IPS-20b (cell line): ENCODE results near the gene NBEAL2.
"Not testable (repeated sequence)": the region's sequence is repeated elsewhere in the genome, so short reads cannot be mapped to it uniquely, and the experiment has no call there.

Source experiments
- H3K27ac ChIP-seq: one replicate; pipeline ENCODE4 v1.5.1; 2013; ENCODE audit warnings: low read length
- H3K27me3 ChIP-seq: 2 replicates; pipeline ENCODE4 v1.6.1; 2013; ENCODE audit warnings: mild to moderate bottlenecking, low read length, inconsistent platforms; ENCODE audit not compliant: insufficient read depth
- H3K36me3 ChIP-seq: 2 replicates; pipeline ENCODE4 v1.6.1; 2013; ENCODE audit warnings: low read depth, mild to moderate bottlenecking, inconsistent platforms, low read length, moderate library complexity; ENCODE audit not compliant: insufficient read depth
- H3K4me1 ChIP-seq: 2 replicates; pipeline ENCODE4 v1.6.1; 2013; ENCODE audit warnings: mild to moderate bottlenecking, control low read depth, inconsistent platforms, low read length, moderate library complexity; ENCODE audit not compliant: insufficient read depth
- H3K4me3 ChIP-seq: 2 replicates; pipeline ENCODE4 v1.5.1; 2013; ENCODE audit warnings: mild to moderate bottlenecking, low read length, inconsistent platforms
- H3K9ac ChIP-seq: 2 replicates; pipeline ENCODE4 v1.6.1; 2013; ENCODE audit warnings: low read depth, mild to moderate bottlenecking, inconsistent platforms, low read length, moderate library complexity
- H3K9me3 ChIP-seq: 2 replicates; pipeline ENCODE4 v1.6.1; 2013; ENCODE audit warnings: mild to moderate bottlenecking, low read depth, low read length, inconsistent platforms; ENCODE audit not compliant: insufficient read depth

NBEAL2 gene

DNA sequence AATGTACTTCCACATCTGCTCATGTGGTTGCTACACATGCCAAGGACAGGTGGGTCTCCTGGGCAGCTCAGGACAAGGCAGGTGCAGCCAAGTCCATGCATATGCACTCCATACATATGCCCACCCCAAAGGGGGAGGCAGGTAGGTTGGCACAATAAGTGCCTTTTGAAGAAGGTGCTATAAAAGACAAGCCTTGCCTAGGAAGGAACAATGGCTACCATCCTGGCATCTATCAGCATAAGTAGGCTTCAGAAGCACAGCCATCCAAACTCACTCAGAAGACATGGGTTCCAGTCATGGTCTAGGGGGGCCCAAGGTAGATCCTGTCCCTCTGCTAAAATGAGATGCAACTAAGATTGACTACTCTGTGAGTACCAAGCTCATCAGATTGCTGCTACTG is 34.6 kb downstream of the NBEAL2 start:
- Histone ChIP-seq H3K27ac (no peak overlapping the region), H3K27me3 (no peaks in the 10 kb centered on the region), H3K36me3 (peaks cover 34% of the 10 kb centered on the region), H3K4me3 (no peak overlapping the region), H3K4me1 (peaks cover 13% of the 10 kb centered on the region), H3K9ac (no peak overlapping the region), H3K9me3 (no peaks in the 10 kb centered on the region)

DNA sequence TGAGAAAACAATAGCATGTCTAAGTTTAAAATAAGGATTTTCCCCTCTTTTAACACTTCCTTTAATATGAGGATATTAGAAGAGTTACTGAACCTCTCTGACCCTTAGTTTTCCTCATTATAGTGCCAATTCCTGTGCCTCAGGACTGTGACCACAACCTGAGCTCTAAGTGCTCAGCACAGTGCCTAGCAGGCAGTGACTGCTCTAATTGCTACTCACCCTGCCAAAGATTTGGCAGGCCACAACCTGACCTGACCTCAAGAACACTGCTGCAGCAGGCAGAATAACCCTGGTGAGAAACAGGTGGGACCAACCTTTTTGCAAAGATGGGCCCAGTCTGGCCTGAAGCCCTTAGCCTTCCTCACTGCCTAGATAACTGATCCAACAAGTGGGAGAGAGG is 35.7 kb downstream of the NBEAL2 start:
- H3K27me3 ChIP-seq: no peaks in the 10 kb centered on the region
- H3K4me3 ChIP-seq: no peak overlapping the region
- H3K9ac ChIP-seq: no peak overlapping the region
- no peaks in the 10 kb centered on the region for H3K9me3 ChIP-seq
- peaks cover 45% of the 10 kb centered on the region for H3K36me3 ChIP-seq
- H3K27ac ChIP-seq: no peak overlapping the region
- H3K4me1 ChIP-seq: peaks cover 11% of the 10 kb centered on the region

DNA sequence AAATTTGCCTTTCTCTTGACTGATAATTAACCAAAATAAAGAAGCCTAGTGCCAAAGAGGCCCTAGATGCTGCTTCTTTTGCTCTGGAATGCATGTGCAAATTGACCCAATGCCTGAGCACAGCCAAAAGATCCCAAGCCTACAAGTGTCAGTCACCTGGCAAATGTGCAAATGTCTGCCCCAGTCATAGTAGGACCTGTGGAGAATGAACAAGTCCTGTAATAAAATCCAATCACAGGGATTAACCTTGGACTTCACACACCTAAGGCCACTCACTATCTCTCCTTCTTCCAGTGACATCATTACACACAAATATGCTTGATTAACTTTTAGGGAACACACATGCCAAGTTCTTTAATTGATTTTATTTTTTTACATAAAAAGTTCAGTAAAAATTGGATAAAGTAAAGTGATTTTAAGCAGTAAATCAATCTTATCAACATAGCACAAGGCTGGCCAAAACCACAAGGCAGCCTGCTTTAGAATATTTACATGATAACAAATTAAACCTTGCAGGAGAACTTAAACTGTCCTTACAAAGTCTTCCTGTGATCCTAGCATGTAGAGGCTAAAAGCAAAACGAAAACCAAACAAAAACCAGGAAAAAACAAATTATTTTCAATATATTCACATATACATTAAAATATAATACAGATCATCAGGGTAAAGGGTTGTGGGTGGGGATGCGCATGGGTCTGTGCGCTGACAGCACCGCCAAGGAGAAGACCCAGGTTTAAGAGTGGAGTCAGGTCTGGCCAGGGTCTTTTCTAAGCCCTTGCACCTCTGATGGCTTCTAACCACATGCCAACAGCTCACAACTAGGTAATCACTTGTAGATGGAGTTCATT is 36.8 kb downstream of the NBEAL2 start:
- Histone ChIP-seq H3K27ac (no peak overlapping the region), H3K9ac (no peak overlapping the region), H3K36me3 (peaks cover 51% of the 10 kb centered on the region), H3K27me3 (no peaks in the 10 kb centered on the region), H3K9me3 (no peaks in the 10 kb centered on the region), H3K4me3 (no peak overlapping the region), H3K4me1 (peaks cover 6% of the 10 kb centered on the region)

DNA sequence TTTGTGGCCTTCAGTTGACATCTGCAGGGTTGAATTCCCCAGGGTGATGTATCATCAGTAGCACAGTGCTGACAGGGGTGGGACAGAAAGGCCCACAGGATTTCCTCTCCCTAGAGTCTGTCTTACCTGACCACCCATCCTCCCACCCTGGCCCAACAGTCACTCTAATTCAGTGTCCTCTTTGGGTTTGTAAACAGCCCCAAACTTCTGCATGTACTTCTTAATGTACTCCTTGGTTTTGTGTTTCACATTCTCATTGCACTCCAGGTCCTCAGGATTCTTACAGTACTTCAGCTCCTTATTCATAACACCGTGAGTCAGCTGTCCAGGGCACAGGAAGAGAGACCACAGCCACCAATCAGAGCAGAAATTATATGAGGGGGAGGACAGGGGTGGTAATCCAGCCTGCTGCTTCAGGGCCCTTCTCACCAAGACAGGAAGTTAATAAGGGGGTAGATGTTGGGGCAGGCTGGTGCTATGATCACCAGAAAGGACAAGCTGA is 37.5 kb downstream of the NBEAL2 start:
- H3K4me1 ChIP-seq: peaks cover 6% of the 10 kb centered on the region
- peaks cover 51% of the 10 kb centered on the region for H3K36me3 ChIP-seq
- H3K9ac ChIP-seq: no peak overlapping the region
- H3K4me3 ChIP-seq: no peak overlapping the region
- no peaks in the 10 kb centered on the region for H3K9me3 ChIP-seq
- H3K27me3 ChIP-seq: no peaks in the 10 kb centered on the region
- H3K27ac ChIP-seq: no peak overlapping the region

DNA sequence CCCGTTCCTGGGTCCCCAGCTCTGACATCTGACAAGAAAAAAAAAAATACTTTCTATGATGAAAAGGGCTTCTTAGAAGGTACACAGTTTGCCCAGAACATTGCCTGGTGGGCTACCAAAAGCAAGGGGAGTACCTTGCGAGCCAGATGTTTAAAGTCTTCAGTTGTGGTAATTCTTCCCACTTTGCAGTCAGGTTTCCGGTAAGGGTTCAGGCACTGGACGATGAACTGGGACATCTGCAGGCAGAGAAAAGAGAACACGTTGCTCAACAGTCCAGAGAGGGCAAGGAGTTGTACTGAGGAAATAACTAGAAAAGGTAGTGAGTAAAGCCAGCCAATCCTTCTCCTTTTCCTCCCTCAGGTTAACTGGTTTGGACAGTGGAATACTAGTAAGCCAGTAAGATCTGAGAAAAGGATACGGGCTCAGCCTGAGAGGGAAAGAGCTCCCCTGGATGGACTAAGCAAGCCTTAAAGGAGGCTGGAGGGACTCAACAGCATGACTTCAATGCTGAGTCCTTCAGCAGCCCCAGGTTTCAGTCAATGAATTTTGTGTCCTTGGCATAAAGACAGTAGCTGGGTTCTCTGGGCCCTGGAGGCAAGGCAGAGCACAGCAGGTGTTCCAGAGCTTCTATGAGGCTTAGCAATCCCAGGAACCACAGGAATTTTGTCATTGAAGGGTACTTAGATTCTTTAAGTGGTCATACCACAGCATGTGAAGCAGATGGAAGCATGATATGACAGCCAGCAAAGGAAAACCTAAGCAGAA is 38.2 kb downstream of the NBEAL2 start:
- H3K36me3 ChIP-seq: peaks cover 51% of the 10 kb centered on the region
- H3K9ac ChIP-seq: no peak overlapping the region
- H3K4me3 ChIP-seq: no peak overlapping the region
- H3K9me3 ChIP-seq: no peaks in the 10 kb centered on the region
- H3K4me1 ChIP-seq: peaks cover 6% of the 10 kb centered on the region
- H3K27ac ChIP-seq: no peak overlapping the region
- H3K27me3 ChIP-seq: no peaks in the 10 kb centered on the region

DNA sequence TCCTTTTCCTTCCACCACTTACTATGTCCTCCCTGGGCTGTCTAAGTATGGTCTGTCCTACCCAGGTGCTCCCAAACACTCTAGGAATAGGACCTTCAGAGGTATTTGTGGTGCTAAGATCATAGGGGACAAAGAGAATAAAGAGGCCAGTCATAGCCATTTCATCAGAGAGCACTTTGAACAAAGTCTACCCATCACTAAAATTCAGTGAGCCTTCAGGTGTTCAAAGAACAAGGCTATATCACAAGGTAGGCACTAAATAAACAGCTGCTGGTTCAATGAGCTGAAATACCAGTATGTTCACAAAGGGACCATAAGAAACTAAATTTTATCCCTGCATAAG is 38.8 kb downstream of the NBEAL2 start:
- Histone ChIP-seq H3K4me1 (peaks cover 6% of the 10 kb centered on the region), H3K27me3 (no peaks in the 10 kb centered on the region), H3K27ac (no peak overlapping the region), H3K4me3 (no peak overlapping the region), H3K36me3 (peaks cover 51% of the 10 kb centered on the region), H3K9me3 (no peaks in the 10 kb centered on the region), H3K9ac (no peak overlapping the region)

DNA sequence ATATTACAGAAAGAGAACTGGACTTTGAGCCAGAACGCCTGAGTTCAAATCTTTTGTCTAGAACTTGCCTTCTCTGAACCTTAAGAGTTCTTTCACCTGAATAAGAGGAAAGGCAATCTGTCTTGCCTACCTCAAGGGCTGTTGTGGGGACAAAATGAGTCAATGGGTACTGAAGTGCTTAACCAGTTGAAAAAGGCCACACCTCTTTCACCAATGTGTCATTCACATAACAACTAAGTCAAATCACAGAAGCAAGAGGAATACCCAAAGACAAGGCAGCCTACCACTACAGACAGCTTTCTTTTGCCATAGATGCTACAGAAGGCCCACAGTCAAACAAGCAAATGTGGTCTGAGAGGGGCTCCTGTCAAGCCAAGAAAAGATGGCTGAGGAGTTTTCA is 39.7 kb downstream of the NBEAL2 start:
- H3K27ac ChIP-seq: no peak overlapping the region
- no peak overlapping the region for H3K9ac ChIP-seq
- peaks cover 51% of the 10 kb centered on the region for H3K36me3 ChIP-seq
- H3K4me1 ChIP-seq: peaks cover 6% of the 10 kb centered on the region
- H3K27me3 ChIP-seq: no peaks in the 10 kb centered on the region
- no peaks in the 10 kb centered on the region for H3K9me3 ChIP-seq
- H3K4me3 ChIP-seq: no peak overlapping the region

DNA sequence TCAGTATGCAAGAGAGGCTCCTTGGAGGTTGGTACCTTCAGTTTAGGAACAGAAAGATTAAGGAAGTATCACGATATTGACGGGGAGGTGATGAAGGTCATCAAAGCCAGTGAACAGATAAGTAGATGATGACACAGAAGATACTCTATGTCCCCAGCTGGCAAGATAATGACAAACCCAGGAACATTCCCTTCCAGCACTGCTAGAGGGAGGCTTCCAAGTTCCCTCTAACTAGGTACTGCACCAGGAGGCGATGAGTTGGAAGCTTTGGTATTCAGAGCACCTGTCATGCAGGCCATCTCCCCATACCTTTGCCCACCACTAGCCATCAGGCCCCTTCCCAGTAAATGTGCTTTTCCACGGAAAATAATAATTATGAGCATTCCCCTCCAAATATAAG is 40.8 kb downstream of the NBEAL2 start:
- no peak overlapping the region for H3K4me3 ChIP-seq
- peaks cover 47% of the 10 kb centered on the region for H3K36me3 ChIP-seq
- H3K9ac ChIP-seq: no peak overlapping the region
- H3K27me3 ChIP-seq: no peaks in the 10 kb centered on the region
- no peaks in the 10 kb centered on the region for H3K9me3 ChIP-seq
- peaks cover 8% of the 10 kb centered on the region for H3K4me1 ChIP-seq
- no peak overlapping the region for H3K27ac ChIP-seq

DNA sequence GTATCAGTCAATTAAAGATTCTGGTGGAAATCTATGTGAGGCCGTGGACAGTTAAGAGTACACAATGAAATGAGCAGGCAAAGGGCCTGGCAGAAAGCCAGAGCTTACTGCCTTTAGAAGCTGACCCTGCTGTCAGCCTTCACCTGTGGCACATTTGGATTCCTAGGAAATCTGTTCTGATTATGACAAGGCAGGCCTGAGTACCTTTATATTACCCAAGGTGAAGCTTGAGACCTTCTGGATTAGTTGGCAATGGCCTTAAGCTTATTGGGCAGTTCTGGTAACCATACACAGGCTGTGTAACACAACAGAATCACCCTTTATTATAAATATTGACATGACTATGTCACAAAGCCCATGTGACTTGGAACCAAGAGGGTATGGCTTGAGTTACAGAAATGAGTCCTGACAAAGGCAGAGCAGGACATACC is 43.2 kb downstream of the NBEAL2 start:
- peaks cover 4% of the 10 kb centered on the region for H3K4me1 ChIP-seq
- no peak overlapping the region for H3K9ac ChIP-seq
- H3K4me3 ChIP-seq: no peak overlapping the region
- H3K36me3 ChIP-seq: peaks cover 31% of the 10 kb centered on the region
- no peak overlapping the region for H3K27ac ChIP-seq
- no peaks in the 10 kb centered on the region for H3K27me3 ChIP-seq
- H3K9me3 ChIP-seq: no peaks in the 10 kb centered on the region

DNA sequence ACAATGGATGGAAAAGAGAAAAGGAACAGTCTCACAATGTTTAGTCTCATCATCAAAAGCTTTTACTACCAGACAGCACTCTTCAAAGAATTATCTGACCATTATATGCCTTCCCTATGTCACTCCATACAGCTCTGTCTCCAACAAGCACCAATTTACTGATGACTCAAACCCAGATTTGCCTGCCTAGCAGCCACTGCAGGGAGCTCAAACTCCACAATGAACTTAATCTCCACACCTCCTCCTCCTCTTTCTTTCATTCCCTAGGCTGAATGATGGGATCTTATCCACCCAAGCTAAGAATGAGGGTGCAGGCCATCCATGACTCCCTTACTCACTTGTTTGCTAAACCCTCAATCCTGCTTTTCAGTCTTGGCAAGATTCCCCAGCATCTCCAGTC is 45.5 kb downstream of the NBEAL2 start:
- no peak overlapping the region for H3K9ac ChIP-seq
- no peak overlapping the region for H3K4me3 ChIP-seq
- peaks cover 13% of the 10 kb centered on the region for H3K36me3 ChIP-seq
- no peaks in the 10 kb centered on the region for H3K9me3 ChIP-seq
- no peak overlapping the region for H3K27ac ChIP-seq
- peaks cover 4% of the 10 kb centered on the region for H3K4me1 ChIP-seq
- H3K27me3 ChIP-seq: no peaks in the 10 kb centered on the region

DNA sequence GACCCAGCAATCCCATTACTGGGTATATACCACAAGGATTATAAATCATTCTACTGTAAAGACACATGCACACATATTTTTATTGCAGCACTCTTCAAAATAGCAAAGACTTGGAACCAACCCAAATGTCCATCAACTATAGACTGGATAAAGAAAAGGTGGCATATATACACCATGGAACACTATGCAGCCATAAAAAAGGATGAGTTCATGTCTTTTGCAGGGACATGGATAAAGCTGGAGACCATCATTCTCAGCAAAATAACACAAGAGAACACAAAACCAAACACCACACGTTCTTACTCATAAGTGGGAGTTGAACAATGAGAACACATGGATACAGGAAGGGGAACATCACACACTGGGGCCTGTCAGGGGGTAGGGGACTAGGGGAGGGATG is 47.0 kb downstream of the NBEAL2 start:
- H3K4me1 ChIP-seq, H3K4me3 ChIP-seq, H3K9me3 ChIP-seq, H3K9ac ChIP-seq, H3K36me3 ChIP-seq, H3K27me3 ChIP-seq, H3K27ac ChIP-seq: not testable (repeated sequence)

DNA sequence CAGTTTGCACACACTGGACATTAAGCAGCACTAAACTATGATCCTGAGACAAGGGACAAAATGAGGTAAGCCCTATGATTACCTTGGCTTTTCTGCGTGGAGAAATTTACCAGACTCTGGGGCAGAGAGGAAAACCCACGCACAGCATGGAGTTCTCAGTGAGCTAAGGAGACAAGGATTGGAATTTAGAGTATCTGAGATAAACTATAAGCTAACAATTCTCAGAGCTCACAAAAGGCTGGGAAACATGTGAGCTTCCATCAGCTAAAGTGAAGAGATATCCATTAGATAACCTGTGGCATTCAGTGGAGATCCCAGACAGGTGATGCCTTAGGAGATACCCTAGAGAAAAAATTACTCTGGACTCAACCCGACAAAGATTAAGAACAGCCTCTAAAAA is 48.7 kb downstream of the NBEAL2 start:
- H3K27ac ChIP-seq: no peak overlapping the region
- no peak overlapping the region for H3K4me3 ChIP-seq
- peaks cover 8% of the 10 kb centered on the region; the same call in 1 of the 2 replicates for H3K36me3 ChIP-seq

More for the DNA sequence above, 48.7 kb downstream of the NBEAL2 start:
- Histone ChIP-seq H3K27me3 (no peaks in the 10 kb centered on the region), H3K9me3 (no peaks in the 10 kb centered on the region), H3K9ac (no peak overlapping the region), H3K4me1 (peaks cover 4% of the 10 kb centered on the region)
